NAMALWA (cell line): ENCODE data around the gene VAV2.
A peak's percentile ranks its signal among the peaks of the same experiment; 100 is the strongest.

ENCODE experiments used
- DNase-seq: peaks from one replicate; pipeline ENCODE4 v3.0.0-alpha.2; 2015; ENCODE audit warnings: low spot score

The VAV2 gene

DNA sequence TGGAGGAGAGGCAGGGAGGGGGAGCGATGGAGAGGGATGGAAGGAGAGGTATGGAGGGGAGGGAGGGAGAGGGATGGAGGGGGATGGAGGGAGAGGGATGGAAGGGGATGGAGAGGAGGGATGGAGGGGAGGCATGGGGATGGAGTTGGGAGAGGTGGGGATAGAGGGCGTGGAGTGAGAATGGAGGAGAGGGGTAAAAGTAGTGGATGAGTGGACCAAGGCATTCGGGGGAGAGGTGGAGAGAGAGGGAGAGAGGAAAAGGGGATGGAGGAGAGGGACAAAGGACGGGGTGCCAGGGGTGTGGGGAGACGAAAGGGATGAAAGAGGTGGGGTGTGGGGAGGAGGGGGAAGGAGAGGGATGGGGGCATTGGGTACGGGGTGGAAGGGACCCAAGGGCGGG is 100.4 kb downstream of the VAV2 start:
- DNase-seq = no peak

DNA sequence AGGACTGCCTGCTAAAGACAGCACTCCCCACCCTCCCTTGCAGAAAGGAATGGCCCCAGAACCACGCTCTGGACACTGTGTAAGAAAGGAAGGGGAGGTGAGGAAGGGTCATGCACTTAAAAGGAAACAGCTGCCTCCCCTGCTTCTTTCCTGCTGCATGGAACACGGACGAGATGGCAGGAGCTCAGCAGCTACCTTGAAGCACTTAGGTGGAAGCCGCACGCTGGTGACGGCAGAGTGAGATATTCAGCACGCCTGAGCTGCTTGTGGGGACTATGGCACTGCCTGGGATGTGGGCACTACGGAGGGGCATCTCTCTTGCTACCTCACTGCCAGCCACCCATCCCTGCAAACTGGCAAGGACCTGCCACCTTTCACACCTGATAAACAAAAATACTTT is 101.5 kb downstream of the VAV2 start:
- DNase-seq = no peak

DNA sequence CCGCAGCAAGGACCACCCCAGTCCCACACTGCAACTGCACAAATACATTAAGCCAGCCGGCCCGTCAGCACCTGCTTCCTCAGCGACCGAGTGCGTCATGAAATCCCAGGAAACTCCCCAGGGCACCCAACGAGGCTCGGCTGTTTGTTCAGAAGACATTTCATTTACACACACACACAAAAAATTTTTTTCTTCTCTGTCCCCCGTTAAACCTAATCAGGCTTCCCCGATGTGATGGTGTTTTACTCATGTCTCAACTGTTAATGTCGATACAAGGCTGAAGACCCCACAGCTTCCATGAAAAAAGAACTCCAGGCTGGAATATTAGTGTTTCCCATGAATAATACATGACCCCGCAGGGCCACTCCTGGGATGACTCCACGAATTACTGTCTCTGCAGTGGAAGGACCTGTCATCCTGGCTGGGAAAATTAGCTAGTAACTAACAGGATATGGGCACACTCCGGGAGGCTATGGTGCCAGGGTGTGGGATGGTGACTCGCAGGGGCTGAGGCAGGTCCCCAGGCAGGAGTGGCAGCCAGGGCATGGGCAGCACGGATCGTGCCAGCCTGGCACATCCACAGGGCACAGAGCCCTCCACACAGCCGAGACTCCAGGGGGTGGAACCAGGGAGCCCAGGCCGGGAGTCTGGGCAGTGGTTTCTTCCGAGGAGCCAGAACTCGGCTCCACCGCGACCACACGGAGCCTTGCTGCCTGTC is 102.4 kb downstream of the VAV2 start:
- DNase-seq = no peak

DNA sequence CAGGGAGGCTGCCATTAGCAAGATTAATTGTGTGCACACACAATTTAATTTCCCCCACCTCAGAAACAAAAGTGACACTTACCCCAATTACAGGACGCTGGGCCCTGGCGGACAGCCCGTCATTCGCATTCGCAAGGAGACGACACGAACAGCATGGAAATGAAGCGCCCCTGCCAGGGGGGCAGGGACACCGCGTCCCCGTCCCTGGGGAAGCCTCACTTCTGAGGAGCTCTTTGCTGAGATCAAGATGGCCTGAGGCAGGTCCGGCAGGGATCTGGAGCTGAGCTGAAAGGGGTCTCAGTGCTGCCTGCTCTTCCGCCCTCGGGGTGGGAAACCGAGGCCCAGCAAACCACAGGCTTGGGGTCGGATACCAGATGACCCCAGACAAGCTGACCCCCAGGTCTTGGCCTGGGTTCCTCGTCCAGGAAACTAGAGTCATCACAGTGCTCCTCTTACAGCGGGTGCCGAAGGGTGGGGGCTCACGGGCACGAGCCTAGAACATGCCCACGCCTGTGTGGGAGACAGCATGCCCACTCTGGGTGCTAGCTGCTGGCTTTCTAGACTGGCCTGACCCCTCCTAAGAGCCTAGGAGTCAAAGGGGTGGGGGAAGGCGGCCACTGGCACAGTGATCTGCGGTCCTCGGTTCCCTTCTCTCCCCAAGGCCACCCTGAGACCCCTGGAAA is 103.2 kb downstream of the VAV2 start:
- no peak for DNase-seq

DNA sequence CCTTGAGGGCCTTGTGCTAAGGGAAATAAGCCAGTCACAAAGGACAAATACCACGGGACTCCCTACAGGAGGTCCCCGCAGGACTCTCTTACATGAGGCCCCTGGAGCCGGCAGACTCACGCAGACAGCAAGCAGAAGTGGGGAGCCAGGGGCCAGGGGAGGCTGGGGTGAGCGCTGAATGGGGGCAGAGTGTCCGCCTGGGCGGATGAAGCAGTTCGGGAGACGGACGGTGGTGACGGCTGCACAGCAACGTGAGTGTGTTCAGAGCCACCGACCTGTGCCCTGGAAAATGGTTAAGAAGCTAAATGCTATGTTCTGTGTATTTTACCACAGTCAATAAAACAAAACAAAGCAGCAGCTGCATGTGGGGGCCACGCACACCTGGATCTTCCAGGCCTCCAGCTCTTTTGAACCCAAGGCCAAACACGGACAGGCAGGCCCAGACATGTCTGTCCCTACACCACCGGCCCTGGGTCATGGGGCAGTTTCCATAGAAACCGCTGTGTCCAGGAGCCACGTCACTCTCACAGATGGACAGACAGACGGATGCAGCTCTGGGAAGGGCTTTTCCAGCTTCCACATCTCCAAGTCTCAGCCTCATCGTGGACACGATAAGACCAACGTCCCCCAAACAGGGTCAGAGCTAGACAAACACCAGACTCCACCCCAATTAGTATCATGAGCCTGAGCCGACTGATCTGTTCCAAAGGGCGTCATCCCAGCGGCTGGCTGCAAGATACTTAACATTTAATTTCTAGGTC is 103.9 kb downstream of the VAV2 start:
- no peak for DNase-seq

DNA sequence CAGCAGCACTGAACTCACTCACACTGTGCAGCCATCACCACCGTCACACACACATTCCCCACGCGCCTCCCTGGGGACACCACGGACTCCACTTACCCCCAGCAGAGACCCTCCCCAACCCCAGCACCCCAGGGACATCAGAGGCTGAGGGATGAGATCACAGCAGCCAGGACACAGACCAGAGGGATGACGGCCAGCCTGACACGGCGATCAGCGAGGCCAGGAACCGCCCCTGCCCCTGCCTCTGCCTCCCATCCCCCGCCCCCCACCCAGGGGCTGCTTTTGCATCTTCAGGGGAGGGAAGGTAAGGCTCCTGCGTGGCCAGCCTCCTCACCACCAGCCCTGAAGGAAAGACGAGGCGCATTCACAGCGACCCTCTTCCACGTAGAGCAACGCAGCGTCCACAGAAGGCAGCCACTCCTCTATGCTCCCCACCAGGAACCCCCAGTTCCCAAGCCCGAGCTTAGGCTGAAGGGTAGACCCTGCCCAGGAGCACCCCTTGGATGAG is 104.5 kb downstream of the VAV2 start:
- no peak for DNase-seq

DNA sequence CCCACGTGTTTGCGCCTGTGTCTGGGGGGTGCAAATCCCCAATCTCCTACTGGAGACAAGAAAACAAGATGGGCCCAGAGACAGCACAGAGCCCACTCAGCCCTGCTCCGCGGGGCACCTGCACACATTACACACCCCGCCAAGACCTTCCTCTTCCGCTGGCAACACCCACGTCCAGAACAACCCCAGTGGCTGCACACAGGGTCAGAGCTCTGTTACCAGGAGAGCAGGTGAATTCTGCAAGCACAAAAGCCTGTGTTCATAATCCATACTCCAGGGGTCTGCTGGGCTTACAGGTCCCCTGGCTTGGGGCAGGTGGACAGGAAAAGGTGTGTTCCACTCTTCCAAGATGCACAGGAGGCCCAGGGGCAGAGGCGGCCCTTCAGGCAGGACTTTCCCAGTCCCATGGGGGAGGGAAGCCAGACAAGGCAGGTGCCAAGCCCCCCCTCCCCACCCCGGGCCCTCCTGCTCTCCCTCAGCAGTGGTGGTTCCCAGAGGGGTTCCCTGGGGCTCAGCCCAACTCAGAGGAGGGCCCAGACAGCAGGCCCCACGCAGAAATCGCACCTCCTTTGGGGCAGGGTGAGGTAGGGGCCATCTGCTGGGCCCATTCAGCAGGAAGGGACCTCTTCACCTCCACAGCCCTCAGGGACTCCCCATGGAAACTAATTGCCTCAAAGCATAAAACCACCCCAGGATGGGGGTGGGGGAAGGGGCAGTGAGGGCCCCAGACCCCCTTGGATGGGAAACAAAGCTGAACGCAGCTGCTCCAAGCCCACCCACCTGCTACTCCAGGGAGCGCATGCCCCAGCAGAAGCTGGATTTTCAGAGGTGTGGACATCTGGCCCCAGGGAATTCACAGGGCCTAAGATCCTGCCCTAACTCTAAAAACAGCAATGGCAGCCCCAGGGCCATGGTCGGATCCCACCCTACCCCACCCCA is 105.3 kb downstream of the VAV2 start:
- DNase-seq = no peak

DNA sequence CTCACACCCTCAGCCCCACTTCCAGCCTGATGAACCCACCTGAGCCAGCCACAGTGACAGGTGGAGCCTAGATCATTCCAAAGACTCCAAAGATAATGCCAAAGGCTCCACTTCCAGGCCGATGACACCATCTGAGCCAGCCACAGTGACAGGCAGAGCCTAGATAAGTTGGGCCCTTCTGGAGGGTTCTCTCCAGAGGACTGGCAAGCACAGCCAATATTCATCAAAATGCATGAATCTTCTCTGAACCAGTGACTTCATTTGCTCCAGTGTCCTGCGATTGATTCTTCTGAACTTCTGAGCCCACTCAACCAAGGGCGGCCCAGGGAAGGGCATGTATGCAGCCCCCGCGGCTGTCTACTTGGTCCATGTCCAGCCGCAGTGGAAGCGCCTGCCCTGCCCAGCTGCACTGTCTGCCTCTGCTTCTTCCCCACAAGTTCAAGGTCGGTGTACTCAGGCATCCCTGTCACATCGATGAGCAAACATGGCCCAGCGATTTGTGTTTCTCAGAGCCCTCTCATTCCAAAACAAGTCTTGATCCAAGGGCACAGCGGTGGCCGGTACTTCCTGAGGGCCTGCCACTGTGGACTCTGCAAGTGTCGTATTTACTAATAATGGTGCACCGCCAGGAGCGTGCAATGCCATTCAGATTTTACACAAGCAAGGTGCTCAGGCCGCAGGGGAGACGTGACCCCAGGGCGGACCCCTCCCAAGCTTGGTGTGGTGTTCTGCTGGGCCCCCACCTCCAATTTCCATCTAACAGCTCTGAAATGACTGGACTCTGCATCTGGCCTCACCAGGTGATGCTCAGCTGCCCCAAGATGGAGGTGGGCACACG is 107.0 kb downstream of the VAV2 start:
- no peak for DNase-seq

DNA sequence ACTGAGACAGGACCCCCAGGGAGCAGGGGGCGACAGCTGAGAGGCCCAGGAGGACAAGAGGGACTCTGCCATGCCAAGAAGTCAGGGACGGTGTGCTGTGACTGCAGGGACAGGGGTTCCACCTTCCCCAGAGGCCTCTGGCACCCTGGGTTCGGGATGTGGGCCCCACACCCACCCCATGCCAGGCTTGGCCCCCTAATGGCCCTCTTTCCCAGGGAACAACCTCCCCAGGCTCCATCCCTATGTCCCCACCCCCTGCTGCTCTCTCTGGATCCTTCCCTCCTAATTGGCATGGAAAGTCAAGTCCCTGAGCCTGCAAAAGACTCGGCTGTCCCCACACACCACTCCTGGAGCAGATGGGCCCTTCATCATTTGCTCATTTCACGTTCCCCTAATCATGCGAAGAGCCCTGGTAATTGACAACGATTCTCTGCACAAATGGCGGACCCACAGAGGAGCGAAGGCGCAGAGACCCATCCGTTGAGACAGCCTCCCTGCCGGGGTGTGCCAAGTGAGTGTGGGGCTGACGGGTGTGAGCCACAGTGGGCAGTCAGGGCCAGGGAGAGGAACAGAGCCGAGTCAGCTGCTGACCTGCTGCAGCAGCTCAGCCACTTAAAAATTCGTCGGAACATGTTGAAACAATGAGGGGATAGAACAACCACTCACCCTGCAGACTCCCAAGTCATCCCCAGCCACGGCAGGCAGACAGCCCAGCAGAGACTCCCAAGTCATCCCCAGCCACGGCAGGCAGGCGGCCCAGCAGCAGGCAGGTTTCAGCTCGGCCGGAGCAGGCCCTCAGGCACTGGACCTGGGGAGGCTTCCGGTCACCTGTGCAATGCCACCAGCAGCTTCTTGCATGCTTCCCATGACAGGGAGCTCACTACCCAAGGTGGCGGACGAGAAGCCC is 109.0 kb downstream of the VAV2 start:
- no peak for DNase-seq

DNA sequence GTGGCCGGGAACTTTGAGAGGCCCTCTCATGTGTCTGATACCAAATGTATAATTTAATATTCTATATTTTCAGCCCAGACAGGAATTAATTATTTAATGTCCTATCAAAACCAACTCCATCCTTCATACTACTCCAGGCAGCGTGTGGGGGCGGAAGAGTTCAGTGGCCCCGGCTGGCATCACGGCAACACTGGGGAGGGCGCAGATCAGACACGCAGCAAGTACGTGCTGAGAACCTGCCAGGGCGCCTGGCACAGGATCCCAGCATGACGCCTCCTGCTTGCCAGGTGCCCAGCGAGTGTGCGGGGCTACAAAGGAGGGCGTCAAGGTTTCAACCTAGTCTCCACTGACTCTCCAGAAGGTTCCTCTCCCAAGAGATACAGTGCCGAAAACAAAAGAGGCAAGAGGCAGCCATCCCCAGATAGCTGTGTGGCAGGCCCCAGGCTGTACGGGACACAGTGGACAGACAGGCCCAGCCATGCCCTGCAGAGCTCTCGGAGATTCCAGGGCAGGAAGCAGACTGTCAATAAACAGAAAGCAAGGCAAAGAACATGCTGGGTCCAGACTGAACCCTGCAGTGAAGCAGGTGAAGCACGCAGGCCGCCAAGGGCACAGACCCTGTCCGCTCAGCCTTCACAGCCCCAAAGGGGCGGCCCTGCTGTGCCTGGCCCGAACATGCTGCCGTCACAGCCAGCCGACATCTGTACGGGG is 110.3 kb downstream of the VAV2 start:
- DNase-seq = no peak

DNA sequence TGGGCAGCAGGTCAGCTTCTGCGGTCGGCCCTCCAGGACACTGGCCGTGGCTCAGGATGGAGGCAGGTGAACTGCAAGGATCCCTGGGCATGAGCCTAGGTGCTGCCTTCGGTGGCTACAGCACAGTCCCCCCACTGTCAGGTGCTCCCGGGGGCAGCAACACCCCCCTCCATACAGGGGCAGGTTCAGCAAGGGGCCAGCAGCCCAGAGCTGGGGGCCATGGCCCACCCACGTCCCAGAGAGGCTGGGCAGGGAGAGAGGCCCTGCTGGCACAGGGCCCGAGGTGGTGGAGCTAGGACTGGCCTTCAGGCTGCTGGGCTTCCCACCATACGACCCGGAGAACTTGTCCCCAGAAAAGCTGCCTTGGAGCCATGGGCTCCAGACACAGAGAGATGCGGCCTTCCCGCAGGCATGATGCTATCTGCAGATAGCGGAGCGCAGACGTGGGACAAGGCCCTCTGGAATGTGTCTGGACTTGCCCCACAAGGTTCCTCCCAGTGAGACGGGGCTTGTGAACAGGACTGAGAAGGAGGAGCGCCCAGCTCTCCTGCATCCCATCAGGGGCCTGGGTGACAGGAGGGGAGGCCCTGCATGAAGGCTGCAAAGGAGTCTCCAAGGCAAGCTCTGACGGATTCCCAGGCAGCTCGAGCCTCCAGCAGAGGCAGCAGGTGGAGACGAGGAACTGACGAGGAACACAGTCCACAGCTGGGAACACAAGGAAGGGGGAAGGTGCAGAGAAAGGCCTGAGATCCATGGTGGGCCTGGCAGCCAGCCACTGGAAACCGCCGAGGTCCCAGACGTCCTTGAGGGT is 111.1 kb downstream of the VAV2 start:
- DNase-seq = no peak

DNA sequence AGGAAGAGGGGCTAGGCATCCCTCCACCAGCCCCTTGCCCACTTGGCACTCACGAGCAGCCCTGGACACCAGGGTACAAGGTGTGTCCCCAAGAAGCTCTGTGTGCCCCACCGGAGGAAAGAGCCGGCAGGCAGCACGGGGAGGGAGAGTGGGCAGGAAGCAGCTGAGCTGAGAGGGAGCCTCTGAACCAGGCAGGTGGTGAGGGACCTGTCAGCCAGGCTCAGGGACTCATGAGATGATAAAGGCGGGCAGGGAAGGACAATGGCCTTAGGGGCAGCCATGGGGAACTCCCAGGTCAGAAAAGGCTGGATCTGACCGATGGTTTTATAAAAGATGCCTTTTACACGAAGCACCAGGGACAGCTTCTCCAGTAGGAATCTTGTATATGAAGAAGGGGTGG is 112.0 kb downstream of the VAV2 start:
- no peak for DNase-seq

DNA sequence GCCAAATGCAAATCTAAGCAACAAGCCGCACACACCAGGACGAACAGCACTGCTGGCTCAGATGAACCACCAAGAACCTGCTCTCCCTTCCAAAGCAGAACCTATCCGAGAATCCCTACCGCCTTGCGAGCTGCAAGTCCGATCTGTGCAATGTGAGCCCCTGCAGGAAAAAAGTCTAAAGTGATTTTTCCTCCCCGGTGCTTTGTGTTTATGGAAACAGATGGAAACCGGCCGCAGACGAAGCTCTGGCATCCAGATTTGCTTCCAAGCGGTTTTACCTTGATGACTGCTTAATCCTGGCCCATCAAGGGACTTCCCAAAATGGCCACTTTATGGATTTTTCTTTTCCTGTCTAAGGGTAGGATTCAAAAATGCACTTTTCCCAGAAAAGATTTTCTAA is 112.5 kb downstream of the VAV2 start:
- DNase-seq = no peak

DNA sequence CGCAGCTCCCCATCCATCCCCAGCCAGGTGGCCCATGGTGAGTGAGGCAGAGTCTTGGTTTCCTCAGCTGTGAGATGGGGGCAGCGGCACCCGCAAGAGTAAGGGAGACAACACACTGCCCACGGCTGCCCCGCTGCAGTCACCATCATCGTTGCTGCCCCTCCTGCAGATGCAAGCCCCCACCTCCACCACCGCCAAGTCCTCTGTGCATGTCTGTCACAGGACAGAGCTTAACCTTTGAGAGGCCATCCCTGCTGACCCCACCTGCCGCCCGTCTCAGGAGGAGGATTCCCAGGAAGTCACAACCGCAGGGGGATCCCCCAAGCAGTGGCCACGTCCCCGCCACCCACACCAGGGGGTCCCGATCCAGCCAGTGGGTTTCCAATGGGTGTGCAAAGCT is 113.7 kb downstream of the VAV2 start:
- DNase-seq = no peak

DNA sequence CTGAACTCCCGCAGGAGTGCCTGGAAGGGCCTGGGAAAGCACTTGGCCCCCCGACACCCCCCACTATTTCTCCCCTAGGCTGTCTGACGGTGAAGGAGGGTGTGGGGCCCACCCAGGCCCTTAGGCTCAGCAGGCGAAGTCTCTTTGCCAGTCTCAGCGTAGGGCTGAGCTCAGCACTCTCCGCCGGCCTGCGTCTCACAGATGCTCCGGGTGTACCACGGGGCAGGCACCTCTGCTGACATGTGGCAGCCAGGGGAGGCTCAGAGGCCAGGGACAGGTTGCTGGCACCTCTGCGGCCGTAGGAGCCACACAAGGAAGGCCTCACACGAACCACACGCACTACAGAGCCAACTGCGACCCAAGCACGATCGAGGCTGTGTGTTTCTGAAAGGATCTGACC is 114.2 kb downstream of the VAV2 start:
- DNase-seq = no peak

DNA sequence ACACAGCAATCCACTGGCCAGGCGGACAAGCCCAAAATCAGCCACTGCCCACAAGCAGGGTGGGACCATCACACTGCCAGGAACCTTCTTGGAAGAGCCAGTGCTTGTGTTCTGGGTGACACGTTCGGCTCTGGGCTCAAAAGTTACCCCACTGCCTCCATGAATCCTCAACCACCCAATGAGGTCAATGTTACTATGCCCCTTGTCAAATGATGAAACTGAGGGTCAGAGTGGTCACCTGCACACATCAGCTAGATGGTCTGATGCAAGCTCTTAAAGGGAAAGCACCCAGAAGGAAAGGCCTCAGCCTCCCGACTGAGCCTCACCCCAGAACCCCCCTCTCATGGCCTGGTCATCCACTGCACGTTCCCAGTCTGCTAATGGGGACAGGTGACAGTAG is 114.8 kb downstream of the VAV2 start:
- no peak for DNase-seq

DNA sequence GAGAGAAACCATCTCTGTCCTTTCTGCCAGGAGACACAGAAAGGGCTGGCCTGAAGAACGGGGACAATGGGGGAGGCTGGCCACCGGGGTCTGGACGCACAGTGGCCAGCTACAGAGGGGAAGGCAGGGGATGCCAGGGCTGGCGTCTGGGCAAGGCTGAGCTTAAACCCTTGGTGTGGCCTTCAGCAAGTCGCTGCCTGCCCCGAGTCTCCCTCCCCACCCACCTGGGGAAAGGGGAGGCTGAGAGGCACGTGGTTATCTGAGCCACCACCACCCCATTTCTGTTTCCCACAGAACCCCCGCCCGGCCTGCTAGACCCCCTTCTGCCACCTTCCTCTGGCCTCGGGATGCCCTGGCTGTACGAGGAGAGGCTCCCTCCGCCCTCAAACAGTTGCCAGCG is 115.3 kb downstream of the VAV2 start:
- DNase-seq = no peak

DNA sequence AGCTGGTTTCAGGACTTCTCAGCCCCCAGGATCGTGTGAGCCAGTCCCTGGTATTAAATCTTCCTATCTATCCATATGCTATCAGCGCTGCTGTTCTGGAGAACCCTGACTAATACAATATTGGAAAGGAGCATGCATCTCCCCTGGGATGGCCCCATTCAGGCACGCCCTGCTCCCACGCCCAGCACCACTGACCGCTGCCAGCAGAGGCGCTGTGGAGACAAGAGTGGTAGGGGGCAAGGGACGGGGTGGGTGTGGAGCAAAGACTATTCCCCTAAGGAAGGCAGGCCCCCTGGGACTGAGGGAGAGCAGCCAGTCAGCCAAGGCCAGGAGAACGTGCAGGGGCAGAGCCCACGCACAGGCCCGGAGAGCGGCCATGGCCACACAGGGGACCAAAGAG is 116.0 kb downstream of the VAV2 start:
- DNase-seq = peak; percentile 14
